ENCODE measurements around the gene RABGAP1. TPM values are rescaled to one million over a fixed set of nuclear protein-coding genes. Genes with fewer than 3 reads are reported as not detected.

The RABGAP1 gene
- total and polyA plus RNA-seq, 8 donors: 7.6 to 35.2 (median 20.2) TPM

- intact Hi-C loops (cut with DNase I): no loop called here
- Histone ChIP-seq H3K4me1 (no peaks in the 10 kb centered on the region), H3K9me3 (no peaks in the 10 kb centered on the region), H3K4me3 (no peak overlapping the region), H3K36me3 (peaks cover 0 to 13% (median 0%) of the 10 kb centered on the region in 3 donors), H3K27me3 (no peaks in the 10 kb centered on the region), H3K27ac (no peak overlapping the region)
- no peak for DNase-seq
- FAIRE-seq: no peak
- no peak for TF ChIP-seq CTCF (IDR thresholded peaks at IDR 0.05)
- ATAC-seq: no peak
- WGBS, 2 donors: 88 to 90% methylated on average over 1 of the region's 1 CpG
These were observed 190.4 kb downstream of the RABGAP1 start for GRCh38 chr9:123131258-123131657.

GRCh38 chr9:123131993-123132392 lies 191.2 kb downstream of the RABGAP1 start:
- DNase-seq (no peak), ATAC-seq (no peak), FAIRE-seq (no peak)
- H3K36me3 ChIP-seq: peaks cover 0 to 10% (median 0%) of the 10 kb centered on the region in 3 donors
- no peak overlapping the region for H3K4me3 ChIP-seq
- TF ChIP-seq CTCF (IDR thresholded peaks at IDR 0.05): no peak
- H3K27me3 ChIP-seq: no peaks in the 10 kb centered on the region
- H3K4me1 ChIP-seq: no peaks in the 10 kb centered on the region
- H3K27ac ChIP-seq: no peak overlapping the region
- H3K9me3 ChIP-seq: no peaks in the 10 kb centered on the region
- intact Hi-C loops (cut with DNase I): no loop called here

GRCh38 chr9:123132696-123133095 lies 191.9 kb downstream of the RABGAP1 start:
- ATAC-seq (no peak), FAIRE-seq (no peak), DNase-seq (no peak)
- Histone ChIP-seq H3K4me3 (no peak overlapping the region), H3K27ac (no peak overlapping the region), H3K4me1 (no peaks in the 10 kb centered on the region), H3K27me3 (no peaks in the 10 kb centered on the region), H3K36me3 (peaks cover 0 to 8% (median 0%) of the 10 kb centered on the region in 3 donors), H3K9me3 (no peaks in the 10 kb centered on the region)
- no peak for TF ChIP-seq CTCF (IDR thresholded peaks at IDR 0.05)
- WGBS, 2 donors: 91% methylated on average over 6 of the region's 6 CpGs
- intact Hi-C loops (cut with DNase I): no loop called here

- DNase-seq: no peak
- Histone ChIP-seq H3K27ac (no peak overlapping the region), H3K36me3 (peaks cover 0 to 8% (median 0%) of the 10 kb centered on the region in 3 donors), H3K9me3 (no peaks in the 10 kb centered on the region), H3K27me3 (no peaks in the 10 kb centered on the region), H3K4me1 (no peaks in the 10 kb centered on the region), H3K4me3 (no peak overlapping the region)
- 87 to 98% methylated on average over 5 of the region's 5 CpGs for WGBS, 2 donors
- TF ChIP-seq CTCF (IDR thresholded peaks at IDR 0.05): no peak
- FAIRE-seq: no peak
- ATAC-seq: no peak
- intact Hi-C loops (cut with DNase I): no loop called here
These were observed 194.6 kb downstream of the RABGAP1 start for GRCh38 chr9:123135430-123135829.

- Histone ChIP-seq H3K36me3 (peaks cover 0 to 8% (median 0%) of the 10 kb centered on the region in 3 donors), H3K27me3 (no peaks in the 10 kb centered on the region), H3K9me3 (no peaks in the 10 kb centered on the region), H3K27ac (no peak overlapping the region), H3K4me3 (no peak overlapping the region), H3K4me1 (no peaks in the 10 kb centered on the region)
- ATAC-seq: no peak
- no peak for FAIRE-seq
- no peak for DNase-seq
- TF ChIP-seq CTCF (IDR thresholded peaks at IDR 0.05): no peak
- intact Hi-C loops (cut with DNase I): no loop called here
- 80 to 81% methylated on average over 2 of the region's 2 CpGs for whole genome bisulfite sequencing, 2 donors
These were observed 197.3 kb downstream of the RABGAP1 start for GRCh38 chr9:123138163-123138562.

All from pancreas (tissue), 10 donors.